Tibial artery (tissue), 4 donors: ENCODE measurements around the gene FARS2.

Source experiments
- DNase-seq, 2 donors: peaks; one replicate each; pipeline ENCODE4 v3.0.0-alpha.2; 2019
- H3K27ac ChIP-seq, 2 donors: fragments of 200-600 bp; sonication (generic) in 1 of 2; 1 replicate in 1 of 2; 2 replicates in 1 of 2; pipeline ENCODE4 v1.5.1; 2018 to 2019; ENCODE audit warnings: mild to moderate bottlenecking in 1 of 2
- H3K27me3 ChIP-seq, 2 donors: fragments of 200-600 bp; sonication (generic) in 1 of 2; one replicate each; pipeline versions ENCODE4 v1.5.1 to v1.6.0; 2016 to 2019
- H3K36me3 ChIP-seq, 3 donors: fragments of 200-600 bp; sonication (generic) in 2 of 3; one replicate each; pipeline ENCODE4 v1.5.1; 2016 to 2019; ENCODE audit warnings: mild to moderate bottlenecking in 2 of 3
- H3K4me1 ChIP-seq, 4 donors: fragments of 200-600 bp; sonication (generic) in 2 of 4; 1 replicate in 3 of 4; 2 replicates in 1 of 4; pipeline ENCODE4 v1.5.1; 2016 to 2019
- H3K4me3 ChIP-seq, 2 donors: fragments of 200-600 bp; sonication (generic) in 1 of 2; 1 replicate in 1 of 2; 2 replicates in 1 of 2; pipeline ENCODE4 v1.5.1; 2018 to 2019; ENCODE audit warnings: mild to moderate bottlenecking in 2 of 2
- H3K9me3 ChIP-seq, 3 donors: fragments of 200-600 bp; sonication (generic) in 1 of 3; one replicate each; pipeline ENCODE4 v1.5.1; 2016 to 2019
- intact Hi-C: fragments of 100-400 bp; cut with DNase I; formaldehyde crosslinking; loops from one replicate; pipeline ENCODE4 v1.15.0; 2023; ENCODE audit warnings: low total_unique reads
- TF ChIP-seq, protein P1 (sequence below), 2 experiments: fragments of 200-600 bp in 1 of 2; fragments of 450-650 bp in 1 of 2; IDR thresholded peaks; one replicate each; pipeline ENCODE4 v1.5.1; 2017 to 2019; ENCODE audit warnings: antibody characterized with exemption in 2 of 2, mild to moderate bottlenecking in 1 of 2, moderate library complexity in 1 of 2

FARS2 gene

GRCh38 chr6:5286780-5287179 lies 25.5 kb downstream of the FARS2 start:
- no peak for DNase-seq
- Histone ChIP-seq H3K36me3 (no peaks in the 10 kb centered on the region), H3K27ac (no peak overlapping the region), H3K4me3 (no peak overlapping the region), H3K9me3 (no peaks in the 10 kb centered on the region), H3K4me1 (peaks cover 0 to 18% (median 8%) of the 10 kb centered on the region in 4 donors), H3K27me3 (no peaks in the 10 kb centered on the region)
- TF ChIP-seq, protein P1, sequence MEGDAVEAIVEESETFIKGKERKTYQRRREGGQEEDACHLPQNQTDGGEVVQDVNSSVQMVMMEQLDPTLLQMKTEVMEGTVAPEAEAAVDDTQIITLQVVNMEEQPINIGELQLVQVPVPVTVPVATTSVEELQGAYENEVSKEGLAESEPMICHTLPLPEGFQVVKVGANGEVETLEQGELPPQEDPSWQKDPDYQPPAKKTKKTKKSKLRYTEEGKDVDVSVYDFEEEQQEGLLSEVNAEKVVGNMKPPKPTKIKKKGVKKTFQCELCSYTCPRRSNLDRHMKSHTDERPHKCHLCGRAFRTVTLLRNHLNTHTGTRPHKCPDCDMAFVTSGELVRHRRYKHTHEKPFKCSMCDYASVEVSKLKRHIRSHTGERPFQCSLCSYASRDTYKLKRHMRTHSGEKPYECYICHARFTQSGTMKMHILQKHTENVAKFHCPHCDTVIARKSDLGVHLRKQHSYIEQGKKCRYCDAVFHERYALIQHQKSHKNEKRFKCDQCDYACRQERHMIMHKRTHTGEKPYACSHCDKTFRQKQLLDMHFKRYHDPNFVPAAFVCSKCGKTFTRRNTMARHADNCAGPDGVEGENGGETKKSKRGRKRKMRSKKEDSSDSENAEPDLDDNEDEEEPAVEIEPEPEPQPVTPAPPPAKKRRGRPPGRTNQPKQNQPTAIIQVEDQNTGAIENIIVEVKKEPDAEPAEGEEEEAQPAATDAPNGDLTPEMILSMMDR (IDR thresholded peaks at IDR 0.05) = no peak
- intact Hi-C loops = no loop called here

DNA sequence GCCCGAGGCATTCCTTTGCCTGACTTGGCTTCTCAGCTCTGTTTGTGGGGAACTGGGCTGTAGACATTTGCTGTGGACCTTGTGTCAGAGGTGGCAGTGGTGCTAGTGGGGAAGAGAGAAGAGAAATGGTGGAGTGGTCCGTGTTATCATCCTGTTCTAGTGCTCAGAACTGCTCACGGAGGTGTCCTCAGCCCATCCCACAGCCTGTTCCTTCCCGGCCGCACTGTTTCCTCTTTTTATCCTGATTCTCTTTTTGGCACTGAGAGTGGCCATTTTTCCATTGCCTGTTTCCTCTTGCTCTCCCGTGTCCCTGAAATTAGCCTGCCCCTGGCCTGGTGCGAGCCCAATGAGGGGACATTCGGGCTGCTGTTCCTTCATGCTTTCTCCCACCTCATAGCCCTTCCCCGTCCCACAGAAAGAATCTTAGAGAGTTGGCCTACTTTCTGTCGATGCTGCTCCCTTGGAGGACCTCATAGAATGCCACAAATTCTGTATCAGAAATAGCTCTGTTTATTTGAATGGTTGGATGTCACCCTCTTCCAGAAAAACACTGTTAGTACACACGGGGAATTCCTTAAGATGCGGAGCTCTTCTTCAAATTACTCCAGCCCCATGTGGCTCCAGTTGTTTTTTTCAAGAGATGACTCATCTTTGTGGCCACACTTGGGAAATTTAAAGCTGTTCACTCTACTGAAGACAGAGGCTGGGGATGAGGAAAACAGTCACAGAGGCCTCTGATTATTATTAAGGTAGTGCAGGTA lies 26.1 kb downstream of the FARS2 start:
- H3K27me3 ChIP-seq = no peaks in the 10 kb centered on the region
- H3K27ac ChIP-seq = peak overlapping the region; percentile 20 to 31
- H3K4me3 ChIP-seq = no peak overlapping the region
- intact Hi-C loops = no loop called here
- no peak for DNase-seq
- H3K36me3 ChIP-seq = no peaks in the 10 kb centered on the region
- peaks cover 0 to 18% (median 8%) of the 10 kb centered on the region in 4 donors for H3K4me1 ChIP-seq
- TF ChIP-seq, protein P1 (IDR thresholded peaks at IDR 0.05) = no peak
- no peaks in the 10 kb centered on the region for H3K9me3 ChIP-seq

DNA sequence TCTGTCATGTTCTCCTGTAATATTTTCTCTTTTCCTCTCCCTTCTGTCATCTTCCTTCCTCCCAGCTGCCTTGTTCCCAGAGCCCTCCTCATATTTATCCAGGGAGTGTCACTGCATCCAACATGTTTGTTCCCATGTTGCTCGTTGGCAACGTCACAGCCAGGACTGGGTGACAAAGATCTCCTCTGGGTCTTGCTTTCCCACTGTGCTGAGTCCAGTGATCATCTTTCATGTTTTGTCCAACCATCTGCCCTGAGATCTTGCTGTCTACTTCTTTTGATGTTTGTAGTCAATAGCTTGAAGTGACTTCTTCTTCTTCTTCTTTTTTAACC lies 26.6 kb downstream of the FARS2 start:
- no peaks in the 10 kb centered on the region for H3K27me3 ChIP-seq
- H3K36me3 ChIP-seq = no peaks in the 10 kb centered on the region
- peaks cover 0 to 18% (median 8%) of the 10 kb centered on the region in 4 donors for H3K4me1 ChIP-seq
- no peaks in the 10 kb centered on the region for H3K9me3 ChIP-seq
- H3K4me3 ChIP-seq = no peak overlapping the region
- TF ChIP-seq, protein P1 (IDR thresholded peaks at IDR 0.05) = no peak
- intact Hi-C loops = no loop called here
- peak overlapping the region in 1 of 2 donors; percentile 4 for H3K27ac ChIP-seq
- no peak for DNase-seq

GRCh38 chr6:5290097-5290496 lies 28.8 kb downstream of the FARS2 start:
- intact Hi-C loops = no loop called here
- Histone ChIP-seq H3K9me3 (no peaks in the 10 kb centered on the region), H3K4me3 (no peak overlapping the region), H3K27ac (no peak overlapping the region), H3K36me3 (no peaks in the 10 kb centered on the region), H3K27me3 (no peaks in the 10 kb centered on the region), H3K4me1 (peaks cover 0 to 21% (median 8%) of the 10 kb centered on the region in 4 donors)
- no peak for DNase-seq
- TF ChIP-seq, protein P1 (IDR thresholded peaks at IDR 0.05) = no peak

GRCh38 chr6:5290500-5290899 lies 29.2 kb downstream of the FARS2 start:
- TF ChIP-seq, protein P1 (IDR thresholded peaks at IDR 0.05) = no peak
- H3K27me3 ChIP-seq = no peaks in the 10 kb centered on the region
- H3K4me3 ChIP-seq = no peak overlapping the region
- H3K9me3 ChIP-seq = no peaks in the 10 kb centered on the region
- H3K27ac ChIP-seq = no peak overlapping the region
- DNase-seq = no peak
- no peaks in the 10 kb centered on the region for H3K36me3 ChIP-seq
- peaks cover 0 to 21% (median 8%) of the 10 kb centered on the region in 4 donors for H3K4me1 ChIP-seq
- intact Hi-C loops = no loop called here
